Neural progenitor cell (in vitro differentiated cells): Measurements from ENCODE around the gene WRAP53. TPM values are rescaled to one million over a fixed set of nuclear protein-coding genes. Genes with fewer than 3 reads are reported as not detected.

Experiments used
- DNase-seq: peaks from one replicate; pipeline ENCODE4 v3.0.0-alpha.2; 2016; ENCODE audit warnings: low spot score
- H2AFZ ChIP-seq: fragments of 200-600 bp; sonication (generic); replicated peaks from 2 replicates; pipeline ENCODE4 v1.6.1; 2016; ENCODE audit warnings: antibody characterized with exemption
- H3F3A ChIP-seq: fragments of 200-600 bp; sonication (generic); 2 replicates; pipeline ENCODE4 v1.6.1; 2016; ENCODE audit warnings: antibody characterized with exemption, low read depth
- H3K27ac ChIP-seq: fragments of 200-600 bp; sonication (generic); 2 replicates; pipeline ENCODE4 v1.5.1; 2016; ENCODE audit warnings: mild to moderate bottlenecking
- H3K27me3 ChIP-seq: fragments of 200-600 bp; sonication (generic); 2 replicates; pipeline ENCODE4 v1.6.1; 2016; ENCODE audit warnings: mild to moderate bottlenecking, moderate library complexity
- H3K36me3 ChIP-seq: fragments of 200-600 bp; sonication (generic); 2 replicates; pipeline ENCODE4 v1.5.1; 2016
- H3K4me1 ChIP-seq: fragments of 200-600 bp; sonication (generic); 2 replicates; pipeline ENCODE4 v1.6.1; 2016; ENCODE audit warnings: mixed run types
- H3K4me2 ChIP-seq: fragments of 200-600 bp; sonication (generic); 2 replicates; pipeline ENCODE4 v1.6.1; 2016
- H3K4me3 ChIP-seq: fragments of 200-600 bp; sonication (generic); 2 replicates; pipeline ENCODE4 v1.5.1; 2016
- H3K79me2 ChIP-seq: fragments of 200-600 bp; sonication (generic); 2 replicates; pipeline ENCODE4 v1.6.1; 2016; ENCODE audit warnings: low read depth
- H3K9ac ChIP-seq: fragments of 200-600 bp; sonication (generic); 2 replicates; pipeline ENCODE4 v1.6.1; 2016
- H3K9me3 ChIP-seq: fragments of 200-600 bp; sonication (generic); 2 replicates; pipeline ENCODE4 v1.5.1; 2016; ENCODE audit warnings: low read depth
- H4K20me1 ChIP-seq: fragments of 200-600 bp; sonication (generic); 2 replicates; pipeline ENCODE4 v1.6.1; 2016; ENCODE audit warnings: low read depth
- H3K27ac Mint-ChIP-seq: 3 replicates; pipeline ENCODE4 v1.8.0; 2021; ENCODE audit warnings: mixed read lengths
- H3K27me3 Mint-ChIP-seq: 2 replicates; pipeline ENCODE4 v1.8.0; 2022; ENCODE audit warnings: low read depth, mild to moderate bottlenecking, inconsistent platforms, moderate library complexity, mixed read lengths; ENCODE audit not compliant: insufficient read depth
- H3K36me3 Mint-ChIP-seq: 3 replicates; pipeline ENCODE4 v1.8.0; 2021; ENCODE audit warnings: mixed read lengths
- H3K4me1 Mint-ChIP-seq: 3 replicates; pipeline ENCODE4 v1.8.0; 2021; ENCODE audit warnings: mixed read lengths
- H3K4me3 Mint-ChIP-seq: 3 replicates; pipeline ENCODE4 v1.8.0; 2021; ENCODE audit warnings: mild to moderate bottlenecking, moderate library complexity, mixed read lengths
- H3K9me3 Mint-ChIP-seq: 3 replicates; pipeline ENCODE4 v1.8.0; 2020; ENCODE audit warnings: mixed read lengths
- CTCF ChIP-seq: fragments of 200-600 bp; sonication (generic); IDR thresholded peaks from 2 replicates; pipeline ENCODE4 v1.5.1; 2017; ENCODE audit warnings: antibody characterized with exemption, mild to moderate bottlenecking
- EZH2 ChIP-seq: fragments of 200-600 bp; sonication (generic); IDR thresholded peaks from 2 replicates; pipeline ENCODE4 v1.6.1; 2017; ENCODE audit warnings: antibody characterized with exemption, mild to moderate bottlenecking, moderate library complexity
- EZH2phosphoT487 ChIP-seq: fragments of 200-600 bp; sonication (generic); IDR thresholded peaks from 2 replicates; pipeline ENCODE4 v1.6.1; 2017; ENCODE audit warnings: antibody characterized with exemption
- total RNA-seq: library from RNA; depleted of rRNA; stranded (reverse); fragments of >200 nt; gene quantifications from 2 replicates; pipeline ENCODE4 v1.2.3, GENCODE V29; 2015; ENCODE audit warnings: low replicate concordance

Gene WRAP53
- total RNA-seq, 1 donor from 2014 or later: 12.6 TPM

- H2AFZ ChIP-seq: no peak overlapping the region
- no peak for TF ChIP-seq EZH2phosphoT487
- no peak for TF ChIP-seq CTCF
- no peak for TF ChIP-seq EZH2
- H3K4me3 ChIP-seq: no peak overlapping the region
- no peaks in the 10 kb centered on the region for H3K36me3 ChIP-seq
- Mint-ChIP-seq H3K27me3 (peaks cover 15% of the 10 kb centered on the region), H3K9me3 (no peaks in the 10 kb centered on the region), H3K4me1 (peaks cover 82% of the 10 kb centered on the region), H3K4me3 (peak overlapping the region; percentile 88), H3K36me3 (peaks cover 12% of the 10 kb centered on the region), H3K27ac (peak overlapping the region; percentile 96)
- H3F3A ChIP-seq: peaks cover 28% of the 10 kb centered on the region
- peaks cover 30% of the 10 kb centered on the region for H3K27me3 ChIP-seq
- H3K4me2 ChIP-seq: no peak overlapping the region
- peaks cover 15% of the 10 kb centered on the region for H4K20me1 ChIP-seq
- no peak overlapping the region for H3K27ac ChIP-seq
- DNase-seq: no peak
- no peaks in the 10 kb centered on the region for H3K9me3 ChIP-seq
- peaks cover 40% of the 10 kb centered on the region for H3K4me1 ChIP-seq
- H3K79me2 ChIP-seq: no peaks in the 10 kb centered on the region
- no peak overlapping the region for H3K9ac ChIP-seq
These were observed 26.7 kb downstream of the WRAP53 start for GRCh38 chr17:7714721-7715594.

DNA sequence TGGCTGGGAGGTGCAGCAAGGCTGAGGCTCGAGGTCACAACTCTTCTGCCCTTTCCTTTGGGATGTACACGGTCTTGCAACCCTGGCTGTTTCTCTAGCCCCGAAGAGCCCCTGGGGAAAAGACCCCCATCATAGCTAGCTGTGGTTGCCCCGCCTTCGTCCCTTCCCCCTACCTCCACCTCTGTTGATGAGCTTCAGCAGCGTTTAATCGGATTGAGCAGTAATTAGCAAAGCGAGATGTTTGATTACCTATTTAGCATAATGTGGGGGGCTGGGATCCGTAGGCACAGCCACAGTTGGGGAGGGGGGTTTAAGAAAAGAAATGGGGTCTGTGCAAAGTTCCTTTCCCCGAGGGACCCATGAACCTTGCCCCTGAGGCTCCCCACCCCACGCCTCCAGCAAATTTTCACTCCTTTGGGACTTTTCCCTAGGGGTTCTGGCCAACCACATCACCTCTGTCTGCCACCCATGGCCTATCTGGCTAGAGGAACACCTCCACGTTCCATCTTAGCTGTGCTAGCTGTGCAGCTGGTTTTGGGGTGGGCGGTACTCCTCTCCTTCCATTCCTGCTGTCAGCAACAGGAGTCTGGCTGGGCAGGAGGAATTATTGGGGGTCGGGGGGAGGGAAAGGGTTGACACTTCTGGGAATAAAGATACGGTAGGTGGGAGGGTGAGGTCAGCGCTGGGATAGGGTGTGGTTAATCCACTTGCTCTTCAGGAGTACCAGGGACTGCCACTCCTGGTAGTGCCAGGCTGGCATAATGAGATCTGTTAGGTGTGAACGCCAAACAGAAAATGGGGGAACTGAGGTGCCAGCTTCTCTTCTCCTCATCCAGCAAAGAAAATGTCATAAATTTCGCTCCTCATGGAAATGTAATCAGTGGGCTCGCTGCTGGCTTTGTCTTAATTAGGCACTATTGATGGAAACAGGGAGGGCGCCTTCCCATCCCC lies 27.9 kb downstream of the WRAP53 start:
- Histone ChIP-seq H3K4me1 (peaks cover 39% of the 10 kb centered on the region), H3K79me2 (no peaks in the 10 kb centered on the region), H3K4me3 (peak overlapping the region; percentile 74), H3K27me3 (peaks cover 37% of the 10 kb centered on the region), H4K20me1 (peaks cover 10% of the 10 kb centered on the region), H3K9ac (no peak overlapping the region), H3K9me3 (no peaks in the 10 kb centered on the region), H3K36me3 (no peaks in the 10 kb centered on the region), H3K4me2 (peak overlapping the region; percentile 81), H2AFZ (no peak overlapping the region), H3F3A (peaks cover 22% of the 10 kb centered on the region), H3K27ac (no peak overlapping the region)
- Mint-ChIP-seq H3K4me3 (peak overlapping the region; percentile 88), H3K9me3 (no peaks in the 10 kb centered on the region), H3K27me3 (peaks cover 17% of the 10 kb centered on the region), H3K4me1 (peaks cover 77% of the 10 kb centered on the region), H3K27ac (peak overlapping the region; percentile 96), H3K36me3 (peaks cover 2% of the 10 kb centered on the region)
- TF ChIP-seq CTCF (no peak), EZH2 (no peak), EZH2phosphoT487 (no peak)
- DNase-seq: no peak

- H3K4me1 Mint-ChIP-seq: peaks cover 70% of the 10 kb centered on the region
- peak; percentile 98 for DNase-seq
- H4K20me1 ChIP-seq: peaks cover 3% of the 10 kb centered on the region
- H3K4me3 Mint-ChIP-seq: peak within 1 kb of the TSS; percentile 88
- peak within 1 kb of the TSS; percentile 87 for H3K27ac Mint-ChIP-seq
- H3K27me3 Mint-ChIP-seq: peaks cover 16% of the 10 kb centered on the region
- peaks cover 18% of the 10 kb centered on the region for H3F3A ChIP-seq
- no peaks in the 10 kb centered on the region for H3K9me3 ChIP-seq
- TF ChIP-seq EZH2 (peak; percentile 64), EZH2phosphoT487 (peak; percentile 31), CTCF (peak; percentile 44)
- H3K27ac ChIP-seq: no peak within 1 kb of the TSS
- no peaks in the 10 kb centered on the region for H3K36me3 ChIP-seq
- peak within 1 kb of the TSS; percentile 74 for H3K4me3 ChIP-seq
- H3K27me3 ChIP-seq: peaks cover 37% of the 10 kb centered on the region
- H2AFZ ChIP-seq: peak within 1 kb of the TSS; percentile 88
- H3K9me3 Mint-ChIP-seq: no peaks in the 10 kb centered on the region
- H3K79me2 ChIP-seq: no peaks in the 10 kb centered on the region
- peak within 1 kb of the TSS; percentile 81 for H3K4me2 ChIP-seq
- H3K36me3 Mint-ChIP-seq: no peaks in the 10 kb centered on the region
- no peak within 1 kb of the TSS for H3K9ac ChIP-seq
- H3K4me1 ChIP-seq: peaks cover 30% of the 10 kb centered on the region
These were observed 28.9 kb downstream of the WRAP53 start, which contains the start of gene DNAH2 for GRCh38 chr17:7716901-7717755. DNAH2 (plus strand) TSS chr17:7717744; CDS start chr17:7719735, 1,991 bp downstream.
